HG02763 (cell line): Measurements from ENCODE around the gene TMPRSS3.
A peak's percentile ranks its signal among the peaks of the same experiment; 100 is the strongest.

Experiments used
- ATAC-seq: cut with Tn5 transposase; IDR thresholded peaks from one replicate; pipeline ENCODE4 v1.9.1; 2021; ENCODE audit warnings: mild to moderate bottlenecking, moderate library complexity; ENCODE audit not compliant: unreplicated experiment

Gene TMPRSS3

DNA sequence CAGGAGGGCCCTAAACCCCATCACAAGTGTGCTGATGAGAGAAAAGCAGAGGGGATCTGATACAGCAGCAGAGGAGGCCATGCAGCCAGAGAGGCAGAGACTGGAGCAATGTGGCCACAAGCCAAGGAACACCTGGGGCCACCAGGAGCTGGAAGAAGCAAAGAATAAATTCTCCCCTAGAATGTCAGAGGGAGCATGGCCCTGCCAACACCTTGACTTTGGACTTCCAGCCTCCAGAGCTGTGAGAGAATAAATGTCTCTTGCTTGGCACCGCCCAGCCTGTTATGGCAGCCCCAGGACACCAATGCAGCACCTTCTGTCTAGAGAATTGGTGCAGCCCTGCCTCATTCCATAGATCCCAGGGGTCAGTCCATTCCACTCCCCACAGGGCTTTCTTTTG is 33.2 kb upstream of the TMPRSS3 start:
- ATAC-seq: no peak

DNA sequence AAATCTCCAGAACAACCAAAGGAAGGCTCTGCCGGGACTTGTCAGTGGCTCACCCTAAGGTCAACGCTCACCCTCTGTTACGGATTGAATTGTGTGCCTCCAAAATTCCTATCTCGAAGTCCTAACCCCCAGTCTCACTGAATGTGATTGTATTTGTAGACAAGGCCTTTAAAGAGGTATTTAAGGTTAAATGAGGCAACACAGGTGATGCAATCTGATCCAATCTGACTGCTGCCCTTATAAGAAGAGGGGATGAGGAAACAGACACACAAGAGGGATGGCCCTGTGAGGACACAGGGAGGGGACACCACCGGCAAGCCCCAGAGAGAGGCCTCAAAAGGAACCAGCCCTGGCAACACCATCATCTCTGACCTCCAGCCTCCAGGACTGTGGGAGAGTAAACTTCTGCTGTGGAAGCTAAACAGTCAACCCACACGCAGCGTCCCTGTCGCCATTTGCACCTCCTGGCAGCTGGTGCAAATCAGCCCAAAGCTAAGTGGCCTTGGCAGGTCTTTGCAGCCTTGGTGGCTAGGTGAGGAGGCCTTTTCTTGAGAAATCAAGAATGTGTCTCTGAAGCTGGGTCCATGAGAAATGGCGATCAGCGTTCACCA is 32.1 kb upstream of the TMPRSS3 start:
- ATAC-seq: no peak

DNA sequence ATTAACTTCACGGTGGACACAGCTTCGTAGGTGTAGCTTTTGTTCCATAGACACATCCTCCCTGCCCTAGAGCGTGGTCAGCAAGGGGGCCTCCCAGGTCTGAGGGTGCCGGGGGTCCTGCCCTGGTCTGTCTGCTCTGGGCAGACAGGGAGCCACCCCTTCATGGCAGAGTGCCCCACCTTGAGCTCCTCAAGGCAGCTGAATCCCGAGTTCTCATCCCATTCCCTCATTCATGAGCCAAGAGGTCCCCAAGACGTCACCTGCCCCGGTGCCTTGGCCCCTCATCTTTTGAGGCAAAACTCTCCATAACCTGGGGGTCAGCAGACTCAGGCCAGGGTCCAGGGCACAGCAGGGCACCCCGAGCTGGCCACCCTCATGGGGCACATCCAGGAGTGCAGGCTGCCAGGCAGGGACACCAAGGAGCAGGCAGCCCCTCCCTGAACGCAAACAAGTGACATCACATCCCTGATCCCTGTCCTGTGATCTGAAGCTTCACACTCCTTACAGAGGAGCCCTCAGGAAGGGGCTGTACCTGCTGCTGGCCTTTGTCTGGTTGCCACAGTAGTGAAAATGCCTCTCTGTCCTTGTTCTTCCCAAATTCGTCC is 31.1 kb upstream of the TMPRSS3 start:
- ATAC-seq: no peak

DNA sequence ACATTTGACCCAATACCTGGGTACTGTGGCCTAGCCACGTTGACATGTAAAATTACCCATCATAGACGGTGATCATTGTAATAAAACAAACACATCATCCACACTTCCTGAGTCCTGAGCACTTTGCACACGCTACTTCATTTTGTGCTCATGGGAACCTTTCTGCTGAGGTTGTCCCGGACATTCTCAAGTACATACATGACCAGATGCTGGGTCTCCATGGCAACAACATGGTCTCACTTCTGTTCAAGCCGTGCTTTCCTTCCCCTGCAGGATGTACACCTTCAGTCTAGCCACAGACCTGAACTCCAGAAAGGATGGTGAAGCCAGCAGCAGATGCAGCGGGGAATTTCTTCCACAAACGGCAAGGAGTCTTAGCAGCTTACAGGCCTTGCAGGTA is 30.6 kb upstream of the TMPRSS3 start:
- no peak for ATAC-seq

DNA sequence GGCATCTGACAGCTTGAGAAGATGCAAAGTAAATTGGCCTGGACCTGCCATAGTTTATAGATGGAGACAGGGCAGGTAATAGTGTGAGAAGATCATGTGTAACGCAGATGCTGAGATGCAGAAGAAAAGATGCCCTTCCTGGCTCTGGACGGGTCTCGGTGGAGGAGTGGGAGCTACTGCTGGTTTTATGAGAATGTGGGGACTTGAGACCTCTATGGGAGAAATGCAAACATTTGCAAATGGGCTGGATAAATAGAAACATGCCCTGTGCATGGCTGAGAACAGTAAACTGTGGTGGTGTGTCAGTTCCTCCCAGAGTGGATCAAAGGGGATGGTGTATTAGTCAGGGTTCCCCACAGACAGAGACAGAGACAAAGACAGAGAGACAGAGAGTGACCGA is 29.7 kb upstream of the TMPRSS3 start:
- no peak for ATAC-seq

DNA sequence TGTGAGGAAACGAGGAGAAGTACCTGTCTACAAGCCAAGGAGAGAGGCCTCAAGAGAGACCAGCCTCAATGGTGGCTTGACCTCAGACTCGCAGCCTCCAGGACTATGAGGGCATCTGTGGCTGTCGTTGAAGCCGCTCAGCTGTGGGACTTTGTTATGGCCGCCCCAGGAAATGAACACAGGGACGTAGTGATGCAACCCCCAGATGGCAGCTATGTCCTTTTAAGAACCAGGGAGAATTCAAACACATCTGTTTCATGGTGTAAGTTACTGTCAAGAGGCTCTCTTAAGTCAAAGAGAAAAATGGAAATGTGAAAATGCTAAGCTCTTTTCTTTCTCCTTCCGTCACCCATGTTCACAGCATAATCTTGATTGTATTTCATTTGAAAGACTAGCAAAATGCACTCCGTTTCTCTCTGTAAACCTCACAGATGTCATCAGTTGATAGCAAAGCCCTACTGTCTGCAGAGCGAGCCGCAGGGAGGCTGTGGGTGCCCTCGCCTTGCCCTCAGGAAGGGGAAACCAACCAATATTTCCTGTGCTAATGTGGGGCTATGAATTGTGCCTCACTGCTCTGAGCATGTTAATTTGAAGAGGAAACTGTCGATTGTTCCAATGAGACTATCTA is 29.2 kb upstream of the TMPRSS3 start:
- no peak for ATAC-seq

DNA sequence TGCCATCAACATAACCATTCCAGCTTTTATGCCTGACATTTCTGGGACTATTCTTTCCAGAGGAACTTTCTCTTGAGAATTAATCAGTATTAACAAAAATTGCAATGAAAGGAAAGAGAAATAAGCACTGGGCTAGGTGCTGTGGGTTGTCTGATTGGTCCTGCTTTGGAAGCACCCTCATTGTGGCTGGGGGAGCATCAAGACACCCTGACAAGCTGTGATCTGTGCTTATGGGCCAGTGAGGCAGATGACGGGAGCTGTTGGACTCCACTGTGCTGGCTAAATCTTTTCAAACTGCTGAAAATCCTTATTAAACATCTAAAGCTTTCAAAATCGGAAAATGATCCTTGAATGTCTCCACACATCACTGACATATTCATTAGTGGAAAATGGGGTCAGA is 27.8 kb upstream of the TMPRSS3 start:
- no peak for ATAC-seq

DNA sequence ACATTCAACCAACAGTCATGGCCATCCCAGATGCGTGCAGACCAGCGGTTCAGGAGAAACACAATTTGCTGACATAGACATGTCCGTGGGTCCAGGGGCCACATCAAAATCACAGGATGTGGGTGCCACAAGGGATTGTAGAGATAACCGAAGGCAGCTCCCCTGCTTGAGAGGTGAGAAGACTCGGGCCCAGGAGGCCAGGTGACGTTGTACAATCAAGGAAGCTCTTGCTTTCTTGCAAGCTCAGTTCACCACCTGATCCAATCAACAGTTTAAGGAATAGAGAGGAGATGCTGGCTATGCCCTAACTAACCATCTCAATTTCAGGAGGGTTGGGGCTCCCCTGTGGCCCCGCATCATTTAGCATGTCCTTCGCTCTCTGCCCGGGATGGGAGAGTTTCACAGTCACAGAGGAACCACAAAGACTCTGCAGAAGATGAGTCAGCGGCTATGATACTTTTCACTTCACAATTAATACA is 27.4 kb upstream of the TMPRSS3 start:
- ATAC-seq: no peak

DNA sequence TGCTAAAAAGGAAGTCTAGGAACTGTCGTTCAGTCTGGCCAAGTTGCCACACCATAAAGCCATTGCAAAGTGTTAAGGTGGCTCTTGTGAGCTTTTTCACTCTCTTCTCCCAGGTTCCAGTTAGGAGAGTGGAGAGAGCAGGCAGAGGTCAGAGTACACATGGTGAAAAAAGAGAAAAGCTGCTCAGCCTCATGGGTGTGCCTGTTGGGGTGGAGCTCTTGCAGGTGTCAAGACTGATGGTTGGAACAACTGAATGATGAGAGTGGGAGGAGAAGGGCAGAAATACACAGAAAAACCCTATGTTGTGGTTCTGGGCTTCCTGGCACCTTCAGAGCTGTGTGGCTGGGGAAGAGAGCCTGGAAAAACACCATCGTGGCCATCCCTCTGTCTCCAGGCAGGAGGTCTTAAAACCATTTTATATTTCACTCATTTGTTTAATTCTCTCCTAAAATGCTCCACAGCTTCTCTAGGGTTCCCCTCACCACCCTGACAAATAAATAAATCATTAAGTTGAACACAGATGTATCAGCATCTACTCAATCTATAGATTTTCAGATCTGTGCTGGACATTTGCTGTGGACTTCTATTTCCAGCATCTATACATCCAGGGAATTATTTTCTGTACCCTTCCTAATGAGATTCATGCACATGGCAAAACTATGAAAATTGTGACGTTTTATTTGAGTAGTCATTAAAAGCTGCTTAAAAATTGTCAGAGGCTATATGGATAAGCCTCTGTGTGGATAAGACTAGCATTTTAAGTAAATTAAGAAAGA is 25.4 kb upstream of the TMPRSS3 start:
- no peak for ATAC-seq

DNA sequence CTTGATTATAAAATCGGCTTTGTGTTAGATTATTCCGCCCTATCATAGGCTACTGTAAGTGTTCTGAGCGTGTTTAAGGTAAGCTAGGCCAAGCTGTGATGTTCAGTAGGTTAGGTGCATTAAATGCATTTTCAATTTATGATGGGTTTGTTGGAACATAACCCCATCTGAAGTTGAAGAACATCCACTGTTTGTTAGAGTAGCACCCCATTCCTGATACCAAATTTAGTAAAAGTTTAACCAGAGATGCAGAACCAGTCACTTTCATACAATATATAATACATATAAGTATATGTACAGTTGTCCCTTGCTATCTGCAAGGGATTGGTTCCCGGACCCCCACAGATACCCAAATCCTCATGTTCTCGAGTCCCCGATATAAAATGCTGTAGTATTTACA is 24.0 kb upstream of the TMPRSS3 start:
- ATAC-seq: no peak

DNA sequence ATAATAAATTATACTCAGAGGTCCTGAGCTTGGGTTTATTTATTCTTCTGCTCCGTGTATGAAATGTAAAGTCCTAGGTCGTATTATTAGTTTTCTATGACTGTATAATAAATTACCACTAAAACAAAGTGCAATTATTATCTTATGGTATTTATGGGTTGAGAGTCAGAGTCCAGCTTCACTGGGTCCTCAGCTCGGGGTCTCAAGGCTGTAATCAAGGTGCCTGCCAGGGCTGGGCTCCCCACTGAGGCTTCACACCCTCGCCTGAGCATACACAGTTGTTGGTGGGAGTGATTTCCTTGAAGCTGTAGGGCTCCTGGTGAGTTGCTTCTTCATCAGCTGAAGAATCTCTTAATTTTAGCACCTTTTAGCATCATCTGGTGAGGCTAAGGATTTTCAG is 23.0 kb upstream of the TMPRSS3 start:
- ATAC-seq: no peak

DNA sequence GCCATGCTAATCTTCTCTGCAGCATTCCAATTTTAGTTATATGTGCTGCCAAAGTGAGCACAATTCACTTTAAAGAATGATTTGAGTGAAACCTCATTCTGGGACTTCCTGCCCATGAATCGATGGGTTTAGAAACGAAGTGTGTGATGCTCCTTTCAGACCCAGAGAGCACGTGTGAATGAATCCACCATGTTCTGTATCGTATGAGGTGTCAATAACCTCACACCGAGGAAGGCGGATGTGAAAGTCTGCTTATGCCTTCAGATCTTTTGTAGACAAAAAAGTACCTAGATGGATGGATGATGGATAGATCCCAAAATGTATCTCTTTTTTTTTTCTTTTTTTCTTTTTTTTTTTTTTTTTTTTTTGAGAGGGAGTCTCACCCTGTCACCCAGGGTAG is 21.7 kb upstream of the TMPRSS3 start:
- ATAC-seq: no peak

DNA sequence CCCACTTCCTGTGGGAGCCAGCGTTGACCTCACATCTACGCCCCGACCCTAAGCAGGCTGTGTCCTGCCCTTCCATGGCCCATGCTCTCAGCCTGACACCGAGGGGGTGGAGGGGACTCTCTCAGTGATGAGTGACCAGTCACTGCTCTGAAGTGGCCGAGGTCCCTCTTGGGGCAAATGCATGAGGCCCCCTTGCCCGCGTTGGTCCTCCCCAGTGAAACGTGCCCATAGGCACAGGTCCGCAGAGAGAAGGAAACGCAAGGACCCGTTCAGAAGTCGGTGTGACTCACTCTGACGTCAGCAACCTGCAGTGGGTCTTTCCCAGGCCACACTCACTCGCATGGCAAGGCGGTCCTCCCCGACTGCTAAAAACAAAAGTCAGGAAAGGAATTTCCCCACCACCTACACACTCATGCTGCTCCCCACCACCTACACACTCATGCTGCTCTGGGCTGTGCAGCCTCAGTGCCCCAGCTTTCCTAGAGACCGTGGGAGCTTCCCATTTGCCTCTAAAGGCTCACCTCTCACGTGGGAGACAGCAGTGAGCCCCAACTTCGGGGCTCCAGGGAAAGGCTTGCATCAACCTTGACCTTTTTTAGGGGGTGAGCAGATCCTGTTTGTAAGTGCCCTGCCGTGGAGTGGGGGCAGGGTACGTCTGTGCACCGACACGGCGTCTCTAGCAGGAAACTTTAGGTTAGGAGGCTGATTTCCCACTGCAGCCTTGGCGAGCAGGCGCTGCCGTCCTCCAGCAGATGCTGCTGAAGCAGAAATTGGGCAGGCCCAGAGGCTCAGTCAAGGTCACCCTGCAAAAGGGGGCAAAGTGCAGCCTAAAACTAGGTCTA is 19.3 kb upstream of the TMPRSS3 start:
- ATAC-seq: peak; percentile 76

DNA sequence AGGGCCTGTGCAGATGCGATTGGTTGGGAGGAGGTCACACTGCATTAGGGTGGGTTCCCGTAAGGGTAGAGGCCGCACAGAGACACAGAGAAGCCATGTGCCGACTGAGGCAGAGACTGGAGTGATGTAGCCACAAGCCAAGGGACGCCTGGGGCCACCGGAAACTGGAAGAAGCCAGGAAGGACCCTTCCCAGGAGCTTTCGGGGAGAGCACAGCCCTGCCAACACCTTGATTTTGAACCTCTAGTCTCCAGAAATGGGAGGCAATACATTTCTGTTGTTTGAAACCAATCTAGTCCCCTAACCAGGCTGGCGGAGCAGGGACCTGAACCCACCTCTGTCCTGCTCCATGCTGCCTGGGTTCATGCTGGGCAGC is 18.7 kb upstream of the TMPRSS3 start:
- ATAC-seq: no peak

DNA sequence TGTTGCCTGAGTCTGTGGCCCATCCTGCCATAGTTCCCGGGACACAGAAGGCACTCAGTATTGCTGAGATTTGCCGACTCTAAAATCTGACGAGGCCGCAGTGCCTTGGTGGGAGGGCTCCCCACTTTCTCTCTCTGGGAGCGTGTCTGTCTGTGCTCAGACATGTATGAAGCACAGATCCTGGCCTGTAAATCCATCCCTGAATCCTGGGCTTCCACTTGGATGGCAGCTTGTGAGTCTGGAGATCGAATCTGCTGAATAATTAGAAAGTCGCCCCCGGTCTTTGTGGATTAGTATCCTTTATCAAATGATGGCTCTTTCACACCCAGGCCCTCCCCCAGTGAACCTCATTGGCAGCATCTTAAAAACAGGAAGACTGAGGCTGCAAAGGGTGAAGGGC is 18.2 kb upstream of the TMPRSS3 start:
- ATAC-seq: no peak

DNA sequence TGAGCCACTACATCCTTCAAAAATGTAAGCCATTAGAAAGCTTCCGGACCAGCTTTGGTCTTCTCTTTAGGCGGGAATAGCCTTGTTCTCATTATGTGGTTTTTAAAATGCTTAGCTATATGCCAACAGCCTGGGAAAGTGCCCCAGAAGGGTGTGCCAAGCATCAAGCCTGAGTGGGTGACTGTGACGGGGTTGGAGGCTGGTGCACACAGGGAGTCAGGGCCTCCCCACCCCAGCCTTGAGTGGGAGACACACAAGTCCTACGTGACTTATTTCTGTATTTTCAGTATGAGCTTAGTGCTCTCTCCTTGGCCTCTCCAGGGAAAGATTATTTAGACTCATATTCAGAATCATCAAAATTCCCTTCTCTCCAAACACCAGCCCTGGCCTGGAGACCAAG is 17.6 kb upstream of the TMPRSS3 start:
- ATAC-seq: no peak

DNA sequence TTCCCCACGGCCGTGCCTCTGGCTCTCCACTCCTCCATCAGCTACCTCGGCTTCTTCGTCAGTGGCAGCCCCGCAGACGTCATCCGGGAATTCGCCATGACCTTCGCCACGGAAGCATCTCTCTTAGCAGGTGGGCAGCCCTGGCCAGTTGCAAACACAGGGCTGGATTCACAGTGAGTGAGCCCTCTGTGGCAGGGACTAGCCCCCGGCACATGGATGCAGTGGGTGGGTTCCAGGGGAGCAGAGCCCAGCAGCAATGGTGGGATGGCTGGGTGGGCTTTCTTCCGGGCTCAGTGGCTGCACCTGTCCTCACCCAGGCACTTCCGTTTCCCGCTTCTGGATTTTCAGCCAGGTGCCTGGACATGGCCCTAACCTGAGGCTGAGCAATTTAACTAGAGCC is 17.2 kb upstream of the TMPRSS3 start:
- ATAC-seq: no peak

DNA sequence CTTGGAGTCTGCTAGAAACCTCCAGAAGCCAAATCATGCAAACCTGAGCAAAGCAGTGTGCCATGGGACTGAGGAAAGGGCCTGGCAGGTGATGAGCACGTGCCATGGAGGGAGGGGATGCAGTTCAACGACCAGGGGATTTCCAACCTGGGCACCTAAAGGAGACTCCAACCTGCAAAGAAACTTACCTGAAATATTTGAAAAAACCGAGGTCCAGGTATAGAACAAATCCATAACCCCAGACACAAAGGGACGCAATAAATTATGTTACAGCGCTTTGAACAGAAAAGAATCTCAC is 16.7 kb upstream of the TMPRSS3 start:
- no peak for ATAC-seq

DNA sequence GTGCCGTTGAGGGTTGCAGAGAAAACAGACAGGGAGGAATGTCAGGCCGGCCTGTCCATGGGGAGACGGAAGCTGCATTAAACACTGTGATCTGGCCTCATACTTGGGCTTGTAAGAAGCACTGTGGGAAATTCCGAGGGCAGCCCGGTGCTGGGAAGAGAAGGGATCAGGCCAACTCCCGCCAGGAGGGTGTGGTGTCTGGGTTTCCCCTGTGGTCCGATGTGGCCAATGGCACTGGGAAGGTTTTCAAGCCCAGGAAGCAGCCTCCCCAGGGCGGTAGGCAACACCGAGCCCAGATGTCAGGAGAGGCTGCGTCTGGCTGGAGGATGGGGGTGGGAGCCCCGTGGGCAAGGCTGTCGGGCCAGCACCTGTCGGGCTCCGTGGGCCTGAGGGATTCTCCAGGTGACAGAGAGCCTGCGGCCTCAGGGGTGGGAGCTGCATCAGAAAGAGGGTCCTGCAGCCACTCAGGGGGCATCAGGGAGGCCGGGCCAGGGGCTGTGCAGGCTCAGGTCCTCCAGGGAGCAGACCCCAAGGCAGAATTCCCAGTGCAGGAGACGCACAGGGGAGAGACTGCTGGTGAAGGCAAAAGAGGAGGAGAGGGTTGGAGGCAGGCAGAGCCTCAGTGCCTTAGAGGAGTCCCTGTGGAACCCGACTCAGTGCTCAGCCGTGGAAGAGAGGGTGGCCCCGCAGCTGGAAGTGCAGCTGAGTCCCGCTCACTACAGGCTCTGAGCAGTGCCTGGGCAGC is 16.2 kb upstream of the TMPRSS3 start:
- no peak for ATAC-seq

DNA sequence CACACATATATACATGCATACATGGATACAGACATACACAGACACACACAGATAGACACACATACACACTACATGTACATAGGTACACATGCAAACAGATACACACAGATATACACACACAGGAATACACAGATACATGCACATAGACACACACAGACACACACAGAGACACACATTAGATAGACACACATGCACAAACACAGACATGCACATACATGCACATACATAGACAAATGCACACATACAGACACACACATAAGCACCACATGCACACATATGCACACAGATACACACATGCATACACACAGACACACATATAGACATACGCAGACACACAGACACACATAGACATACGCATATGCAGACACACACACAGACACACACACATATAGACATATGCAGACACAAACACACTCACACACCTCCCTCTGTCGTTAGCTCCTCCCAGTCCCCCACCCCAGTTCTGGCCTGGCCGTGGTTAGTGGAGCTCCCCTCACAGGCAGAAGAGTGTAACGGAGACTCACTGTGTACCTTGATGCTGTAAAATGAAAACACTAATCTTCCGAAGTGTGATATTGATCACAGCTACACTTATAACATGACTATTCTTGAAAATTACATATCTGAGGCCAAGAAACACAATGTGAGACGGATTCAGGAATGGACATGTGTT is 15.5 kb upstream of the TMPRSS3 start:
- ATAC-seq: no peak
